OCI-LY3 (cell line): Measurements from ENCODE around the gene LIF.

ENCODE experiments used
- EZH2phosphoT487 ChIP-seq: fragments of 200-600 bp; shearing (Covaris generic); IDR thresholded peaks from 2 replicates; pipeline ENCODE4 v1.6.1; 2018; ENCODE audit warnings: antibody characterized with exemption, mixed run types, low read depth
- TF ChIP-seq, protein P1 (sequence below): fragments of 200-600, 300-600 bp; sonication (generic); IDR thresholded peaks from 2 replicates; pipeline ENCODE4 v1.5.1; 2014; ENCODE audit warnings: antibody characterized with exemption, low read length, low read depth

DNA sequence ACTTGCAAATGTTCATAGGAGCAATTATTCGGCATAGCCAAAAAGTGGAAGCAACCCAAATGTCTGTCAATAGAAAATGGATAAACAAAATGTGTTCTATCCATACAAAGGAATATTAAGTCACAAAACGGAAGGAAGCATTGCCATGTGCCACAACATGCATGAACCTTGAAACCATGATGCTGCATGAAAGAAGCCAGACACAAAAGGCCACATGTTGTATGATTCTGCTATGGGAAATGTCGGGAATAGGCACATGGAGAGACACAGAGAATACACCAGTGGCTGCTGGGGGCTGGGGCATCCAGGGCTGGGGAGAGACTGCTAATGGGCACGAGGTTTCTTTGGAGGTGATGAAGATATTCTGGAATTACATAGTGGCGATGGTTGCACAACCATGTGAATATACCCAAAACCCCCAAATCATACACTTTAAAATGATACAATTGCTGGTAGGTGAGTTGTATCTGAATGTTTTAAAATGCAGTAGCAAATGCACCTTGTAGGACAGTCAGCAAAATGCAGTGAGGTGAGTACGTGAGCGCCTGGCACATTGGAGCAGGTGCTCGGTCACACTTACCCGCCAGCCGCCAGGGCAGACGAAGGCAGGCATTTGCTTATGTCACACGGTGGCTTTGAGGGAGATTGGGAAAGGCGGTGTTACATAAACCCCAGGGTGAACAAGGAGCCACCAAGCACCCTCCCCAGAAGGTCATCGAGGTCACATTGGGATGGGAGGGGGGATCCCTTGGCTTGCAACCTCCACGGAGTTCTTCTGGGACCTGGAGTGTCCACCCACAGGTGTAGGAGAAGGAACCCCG is 26.4 kb upstream of the LIF start:
- TF ChIP-seq, protein P1, sequence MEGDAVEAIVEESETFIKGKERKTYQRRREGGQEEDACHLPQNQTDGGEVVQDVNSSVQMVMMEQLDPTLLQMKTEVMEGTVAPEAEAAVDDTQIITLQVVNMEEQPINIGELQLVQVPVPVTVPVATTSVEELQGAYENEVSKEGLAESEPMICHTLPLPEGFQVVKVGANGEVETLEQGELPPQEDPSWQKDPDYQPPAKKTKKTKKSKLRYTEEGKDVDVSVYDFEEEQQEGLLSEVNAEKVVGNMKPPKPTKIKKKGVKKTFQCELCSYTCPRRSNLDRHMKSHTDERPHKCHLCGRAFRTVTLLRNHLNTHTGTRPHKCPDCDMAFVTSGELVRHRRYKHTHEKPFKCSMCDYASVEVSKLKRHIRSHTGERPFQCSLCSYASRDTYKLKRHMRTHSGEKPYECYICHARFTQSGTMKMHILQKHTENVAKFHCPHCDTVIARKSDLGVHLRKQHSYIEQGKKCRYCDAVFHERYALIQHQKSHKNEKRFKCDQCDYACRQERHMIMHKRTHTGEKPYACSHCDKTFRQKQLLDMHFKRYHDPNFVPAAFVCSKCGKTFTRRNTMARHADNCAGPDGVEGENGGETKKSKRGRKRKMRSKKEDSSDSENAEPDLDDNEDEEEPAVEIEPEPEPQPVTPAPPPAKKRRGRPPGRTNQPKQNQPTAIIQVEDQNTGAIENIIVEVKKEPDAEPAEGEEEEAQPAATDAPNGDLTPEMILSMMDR: no peak
- no peak for TF ChIP-seq EZH2phosphoT487
